Measurements from ENCODE around the gene LIME1. TPM values are rescaled to one million over a fixed set of nuclear protein-coding genes. Genes with fewer than 3 reads are reported as not detected.

Gene LIME1
- total and polyA plus RNA-seq, 8 donors = 3.0 to 10.8 (median 6.3) TPM

DNA sequence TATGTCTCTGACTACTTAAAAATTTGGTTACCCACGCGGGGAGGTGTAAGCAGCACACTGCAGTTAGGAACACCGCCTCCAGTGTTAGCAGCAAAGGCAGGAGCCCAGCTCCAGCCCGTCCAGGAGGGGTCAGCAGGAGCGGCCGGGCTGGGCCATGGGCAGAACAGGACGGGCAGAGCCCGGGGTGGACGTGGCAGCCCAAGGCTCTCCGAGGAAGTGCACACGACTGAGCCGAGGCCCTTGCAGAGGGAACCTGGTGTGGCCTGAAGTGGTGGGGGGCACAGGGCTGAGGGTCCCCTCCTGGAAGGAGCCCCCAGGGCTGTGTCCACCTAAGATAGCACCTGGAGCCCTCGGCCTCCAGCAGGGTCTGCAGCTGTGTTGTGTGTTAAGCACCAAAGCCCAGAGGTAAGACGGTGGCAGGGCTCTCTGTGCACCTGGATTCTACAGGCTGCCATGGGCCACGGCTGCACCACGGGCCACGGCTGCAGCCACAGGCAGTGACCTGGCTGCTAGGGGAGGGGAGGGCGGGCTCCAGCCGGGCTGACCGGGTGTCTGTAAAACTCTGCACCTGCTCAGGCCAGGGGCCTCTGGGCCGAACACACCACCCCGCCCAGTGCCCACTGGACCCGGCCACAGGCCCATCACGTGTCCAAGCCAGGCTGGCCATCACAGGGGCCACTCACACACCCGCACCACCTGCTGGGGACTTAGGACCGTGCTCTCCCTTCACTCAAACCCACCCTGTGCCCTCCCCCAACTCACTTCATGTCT is 9.7 kb downstream of the LIME1 start:
- intact Hi-C loops (cut with DNase I) = no loop called here
- Histone ChIP-seq H3K36me3 (peaks cover 0 to 39% of the 10 kb centered on the region in 2 donors), H3K9me3 (no peaks in the 10 kb centered on the region), H3K27ac (no peak overlapping the region), H3K4me1 (peaks cover 7 to 11% of the 10 kb centered on the region in 2 donors), H3K27me3 (no peaks in the 10 kb centered on the region), H3K4me3 (no peak overlapping the region)
- DNase-seq (peak in 1 of 4 donors; percentile 71), ATAC-seq (no peak)
- TF ChIP-seq, protein P1, sequence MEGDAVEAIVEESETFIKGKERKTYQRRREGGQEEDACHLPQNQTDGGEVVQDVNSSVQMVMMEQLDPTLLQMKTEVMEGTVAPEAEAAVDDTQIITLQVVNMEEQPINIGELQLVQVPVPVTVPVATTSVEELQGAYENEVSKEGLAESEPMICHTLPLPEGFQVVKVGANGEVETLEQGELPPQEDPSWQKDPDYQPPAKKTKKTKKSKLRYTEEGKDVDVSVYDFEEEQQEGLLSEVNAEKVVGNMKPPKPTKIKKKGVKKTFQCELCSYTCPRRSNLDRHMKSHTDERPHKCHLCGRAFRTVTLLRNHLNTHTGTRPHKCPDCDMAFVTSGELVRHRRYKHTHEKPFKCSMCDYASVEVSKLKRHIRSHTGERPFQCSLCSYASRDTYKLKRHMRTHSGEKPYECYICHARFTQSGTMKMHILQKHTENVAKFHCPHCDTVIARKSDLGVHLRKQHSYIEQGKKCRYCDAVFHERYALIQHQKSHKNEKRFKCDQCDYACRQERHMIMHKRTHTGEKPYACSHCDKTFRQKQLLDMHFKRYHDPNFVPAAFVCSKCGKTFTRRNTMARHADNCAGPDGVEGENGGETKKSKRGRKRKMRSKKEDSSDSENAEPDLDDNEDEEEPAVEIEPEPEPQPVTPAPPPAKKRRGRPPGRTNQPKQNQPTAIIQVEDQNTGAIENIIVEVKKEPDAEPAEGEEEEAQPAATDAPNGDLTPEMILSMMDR (IDR thresholded peaks at IDR 0.05) = no peak

DNA sequence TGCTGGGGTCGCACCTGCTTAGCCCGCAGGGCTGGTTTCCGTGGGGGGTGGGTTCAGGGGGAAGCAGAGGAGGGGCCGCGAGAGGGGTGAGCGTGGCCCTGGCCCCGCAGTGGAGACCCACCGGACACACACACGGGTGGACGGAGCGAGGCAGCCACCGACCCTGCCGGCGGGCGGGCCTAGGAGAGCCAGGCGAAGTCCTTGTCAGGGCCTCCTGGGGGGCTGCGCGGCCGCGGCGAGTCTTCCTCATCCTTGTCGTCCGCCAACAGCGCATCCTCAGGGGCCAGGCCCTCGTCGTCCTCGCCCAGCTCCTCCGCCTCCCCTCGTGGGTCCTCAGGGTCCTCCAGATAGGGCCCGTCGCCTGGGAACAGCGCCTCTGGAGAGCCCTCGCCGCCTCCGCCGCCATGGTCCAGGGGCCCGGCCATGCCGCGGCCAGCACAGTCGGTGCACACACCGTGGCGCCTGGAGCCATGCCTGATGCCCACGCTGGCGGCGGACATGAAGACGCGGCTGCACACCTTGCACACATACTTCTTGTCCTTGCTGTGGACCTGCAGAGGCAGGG is 10.4 kb downstream of the LIME1 start:
- Histone ChIP-seq H3K4me1 (peaks cover under 1 to 4% of the 10 kb centered on the region in 2 donors), H3K27ac (no peak overlapping the region), H3K9me3 (no peaks in the 10 kb centered on the region), H3K36me3 (peaks cover 0 to 33% of the 10 kb centered on the region in 2 donors), H3K4me3 (no peak overlapping the region), H3K27me3 (no peaks in the 10 kb centered on the region)
- DNase-seq (peak in 1 of 4 donors; percentile 76), ATAC-seq (no peak)
- TF ChIP-seq, protein P1 (IDR thresholded peaks at IDR 0.05) = no peak
- intact Hi-C loops (cut with DNase I) = no loop called here

- Histone ChIP-seq H3K36me3 (peaks cover 0 to 25% of the 10 kb centered on the region in 2 donors), H3K9me3 (no peaks in the 10 kb centered on the region), H3K4me3 (no peak overlapping the region), H3K27me3 (no peaks in the 10 kb centered on the region), H3K27ac (no peak overlapping the region), H3K4me1 (no peaks in the 10 kb centered on the region)
- no peak for ATAC-seq
- DNase-seq = no peak
- intact Hi-C loops (cut with DNase I) = no loop called here
- TF ChIP-seq, protein P1 (IDR thresholded peaks at IDR 0.05) = no peak
Measured at GRCh38 chr20:63747622-63748069, 11.2 kb downstream of the LIME1 start.

DNA sequence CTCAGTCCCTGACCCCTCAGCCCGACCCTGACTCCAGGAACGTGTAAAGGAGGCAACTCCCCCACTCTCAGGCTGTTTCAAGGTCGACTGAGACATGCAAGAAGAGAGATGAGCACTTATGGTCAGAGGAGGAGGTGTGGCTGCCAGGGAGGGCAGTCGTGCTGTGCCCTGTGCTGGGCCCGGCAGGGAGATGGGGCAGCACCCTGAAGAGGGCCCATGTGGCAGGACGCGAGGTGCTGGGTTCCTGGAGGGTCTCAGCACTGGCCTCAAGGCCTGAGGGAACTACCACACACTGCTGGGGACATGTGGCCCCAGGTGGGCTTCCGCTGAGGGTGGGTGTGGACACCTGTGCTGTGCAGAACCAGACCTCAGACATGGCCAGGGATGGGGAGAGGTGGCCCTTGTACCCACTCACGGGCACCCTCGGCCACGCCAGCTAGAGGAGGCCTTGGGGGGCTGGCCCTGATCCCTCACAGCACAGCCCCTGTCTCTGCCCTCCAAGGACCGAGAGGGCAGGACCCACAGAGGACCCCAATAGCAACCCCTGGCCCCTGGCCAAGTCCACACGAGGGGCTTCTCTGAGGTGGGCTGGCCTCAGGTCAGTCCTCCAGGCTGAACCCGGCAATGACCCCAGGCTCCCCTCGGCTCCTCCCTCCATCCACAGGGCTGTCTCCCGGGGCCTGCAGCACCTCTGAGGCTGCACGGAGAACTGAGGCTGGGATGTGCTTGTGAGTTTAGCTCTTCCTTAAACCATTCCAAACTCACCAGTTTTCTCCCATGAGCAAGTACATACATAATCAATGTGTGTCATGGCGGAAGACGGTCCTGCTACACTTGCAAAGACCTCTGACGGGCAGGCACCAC is 11.8 kb downstream of the LIME1 start:
- intact Hi-C loops (cut with DNase I) = no loop called here
- Histone ChIP-seq H3K9me3 (no peaks in the 10 kb centered on the region), H3K27ac (no peak overlapping the region), H3K36me3 (peaks cover 0 to 18% of the 10 kb centered on the region in 2 donors), H3K27me3 (no peaks in the 10 kb centered on the region), H3K4me3 (no peak overlapping the region), H3K4me1 (no peaks in the 10 kb centered on the region)
- TF ChIP-seq, protein P1 (IDR thresholded peaks at IDR 0.05) = no peak
- peak in 1 of 4 donors; percentile 66 for DNase-seq
- ATAC-seq = no peak

GRCh38 chr20:63748934-63749270 is 12.4 kb downstream of the LIME1 start:
- Histone ChIP-seq H3K4me3 (no peak overlapping the region), H3K27me3 (no peaks in the 10 kb centered on the region), H3K4me1 (no peaks in the 10 kb centered on the region), H3K27ac (no peak overlapping the region), H3K9me3 (no peaks in the 10 kb centered on the region), H3K36me3 (peaks cover 0 to 12% of the 10 kb centered on the region in 2 donors)
- DNase-seq = peak in 1 of 4 donors; percentile 54
- ATAC-seq = no peak
- TF ChIP-seq, protein P1 (IDR thresholded peaks at IDR 0.05) = no peak
- intact Hi-C loops (cut with DNase I) = no loop called here

Data from left lung (tissue), 10 donors.